GM12801 (cell line): ENCODE data around the gene PSAPL1.

ENCODE experiments used
- TF ChIP-seq, protein P1 (sequence below): IDR thresholded peaks from one replicate; pipeline ENCODE4 v1.5.1; 2011; ENCODE audit warnings: control low read depth; ENCODE audit not compliant: insufficient read length; ENCODE audit errors: extremely low read depth

PSAPL1 gene

DNA sequence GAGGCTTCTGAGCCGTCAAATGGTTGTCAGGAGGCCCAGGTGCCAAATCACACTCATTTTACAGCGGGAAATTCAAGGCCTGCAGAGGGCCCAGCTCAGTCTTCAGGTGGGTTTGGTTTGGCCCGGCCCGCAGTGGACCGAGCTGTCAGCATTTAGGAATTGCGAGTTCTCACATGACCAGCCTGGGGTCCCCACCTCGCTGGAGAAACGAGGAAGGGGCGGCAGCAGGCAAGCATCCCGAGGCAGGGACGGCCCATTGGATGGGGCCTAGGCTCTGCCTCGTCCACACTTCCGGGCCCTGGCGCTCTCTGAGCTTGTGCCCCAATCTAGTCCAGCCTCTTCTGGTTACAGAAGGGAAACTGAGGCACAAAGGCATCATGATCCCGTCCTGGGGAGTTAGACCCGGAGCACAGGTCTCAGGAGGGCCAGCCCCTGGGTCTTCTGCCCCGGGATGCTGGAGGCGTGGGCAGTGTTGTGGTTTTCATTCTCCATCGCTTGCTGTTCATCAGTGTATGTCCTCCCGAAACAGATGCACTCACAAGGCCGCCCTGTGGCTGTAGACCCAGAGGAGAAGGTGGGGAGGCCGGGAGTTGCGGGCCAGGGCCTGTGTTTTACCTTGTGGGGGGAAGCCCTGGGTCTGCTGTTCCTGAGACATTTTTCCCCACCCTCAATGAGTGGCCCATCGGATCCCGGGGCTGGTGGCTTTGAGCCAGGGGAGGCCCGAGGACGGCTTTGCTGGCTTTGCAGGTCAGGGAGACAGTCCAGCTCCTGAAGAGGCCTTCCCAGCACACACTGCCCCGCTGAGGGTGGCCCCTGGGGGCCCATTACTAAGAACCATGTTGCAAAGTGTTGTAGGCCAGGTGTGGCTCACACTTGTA lies 8.9 kb downstream of the PSAPL1 start:
- TF ChIP-seq, protein P1, sequence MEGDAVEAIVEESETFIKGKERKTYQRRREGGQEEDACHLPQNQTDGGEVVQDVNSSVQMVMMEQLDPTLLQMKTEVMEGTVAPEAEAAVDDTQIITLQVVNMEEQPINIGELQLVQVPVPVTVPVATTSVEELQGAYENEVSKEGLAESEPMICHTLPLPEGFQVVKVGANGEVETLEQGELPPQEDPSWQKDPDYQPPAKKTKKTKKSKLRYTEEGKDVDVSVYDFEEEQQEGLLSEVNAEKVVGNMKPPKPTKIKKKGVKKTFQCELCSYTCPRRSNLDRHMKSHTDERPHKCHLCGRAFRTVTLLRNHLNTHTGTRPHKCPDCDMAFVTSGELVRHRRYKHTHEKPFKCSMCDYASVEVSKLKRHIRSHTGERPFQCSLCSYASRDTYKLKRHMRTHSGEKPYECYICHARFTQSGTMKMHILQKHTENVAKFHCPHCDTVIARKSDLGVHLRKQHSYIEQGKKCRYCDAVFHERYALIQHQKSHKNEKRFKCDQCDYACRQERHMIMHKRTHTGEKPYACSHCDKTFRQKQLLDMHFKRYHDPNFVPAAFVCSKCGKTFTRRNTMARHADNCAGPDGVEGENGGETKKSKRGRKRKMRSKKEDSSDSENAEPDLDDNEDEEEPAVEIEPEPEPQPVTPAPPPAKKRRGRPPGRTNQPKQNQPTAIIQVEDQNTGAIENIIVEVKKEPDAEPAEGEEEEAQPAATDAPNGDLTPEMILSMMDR: no peak

GRCh38 chr4:7425124-7425523 lies 9.6 kb downstream of the PSAPL1 start:
- TF ChIP-seq, protein P1: no peak

- TF ChIP-seq, protein P1: no peak
Observed at GRCh38 chr4:7424553-7425111, 10.1 kb downstream of the PSAPL1 start.

DNA sequence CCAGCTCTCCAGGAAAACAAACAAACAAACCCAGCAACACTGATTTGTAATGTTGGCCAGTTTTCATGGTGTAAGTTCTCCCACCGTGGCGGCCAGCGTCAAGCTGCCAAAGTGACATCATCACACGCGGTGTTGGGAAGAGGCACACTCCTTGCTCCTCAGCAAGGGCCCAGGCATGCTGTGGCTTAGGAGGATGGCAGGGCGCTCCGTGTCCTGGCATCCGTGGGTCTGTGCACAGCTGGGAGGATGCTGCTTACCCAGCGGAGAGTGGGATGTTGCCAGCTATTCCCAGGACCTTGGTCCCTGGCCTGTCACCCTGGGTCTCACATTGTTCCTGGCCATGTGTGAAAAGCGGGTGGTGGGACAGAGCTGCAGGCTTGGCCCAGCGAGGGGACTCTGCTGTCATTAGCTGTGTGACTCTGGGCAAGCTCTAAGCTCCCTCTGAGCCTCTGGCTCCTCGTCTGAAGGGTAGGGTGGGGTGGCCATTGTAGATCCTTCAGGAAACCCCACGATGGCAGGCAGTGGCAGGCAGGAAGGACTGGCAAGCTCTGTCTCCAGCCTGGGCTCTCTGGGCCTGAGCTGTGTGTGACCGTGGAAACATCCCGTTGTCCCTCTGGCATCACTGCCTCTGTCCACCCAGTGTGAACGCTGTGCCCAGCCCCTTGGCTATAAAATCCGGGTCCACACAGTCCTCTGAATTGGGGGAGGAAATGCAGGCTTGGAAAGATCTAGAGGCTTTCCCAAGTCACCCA lies 10.8 kb downstream of the PSAPL1 start:
- TF ChIP-seq, protein P1: no peak

DNA sequence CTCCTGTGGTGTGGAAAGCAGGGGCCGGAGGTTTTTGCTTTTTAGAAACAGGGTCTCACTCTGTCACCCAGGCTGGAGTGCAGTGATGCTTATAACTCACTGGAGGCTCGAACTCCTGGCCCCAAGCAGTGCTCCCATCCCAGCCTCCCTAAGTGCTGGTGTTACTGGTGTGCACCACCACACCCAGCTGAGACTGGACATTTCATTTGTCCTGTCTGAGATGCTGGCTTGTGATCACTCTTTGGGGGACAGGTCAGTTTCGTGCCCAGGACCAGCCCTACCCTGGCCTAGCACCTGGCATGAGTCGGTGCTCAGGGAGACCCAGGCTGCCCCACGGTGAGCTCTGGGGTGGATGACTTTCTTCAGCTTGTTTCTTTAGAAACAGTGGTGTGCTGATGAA lies 11.3 kb downstream of the PSAPL1 start:
- TF ChIP-seq, protein P1: no peak

DNA sequence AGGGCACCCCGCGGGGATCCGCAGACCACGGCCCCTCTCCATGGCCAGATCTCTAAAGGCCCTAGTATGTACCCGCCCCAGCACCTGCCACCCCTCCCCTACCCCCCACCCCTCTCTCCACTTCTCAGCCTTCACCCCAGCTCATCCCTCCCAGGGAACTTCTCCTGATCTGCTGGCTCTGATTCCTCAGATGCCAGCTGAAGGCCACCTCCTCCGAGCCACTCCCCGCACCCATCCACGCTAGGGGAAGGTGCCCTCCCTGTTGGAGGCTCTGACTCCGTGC lies 11.9 kb downstream of the PSAPL1 start:
- TF ChIP-seq, protein P1: no peak

DNA sequence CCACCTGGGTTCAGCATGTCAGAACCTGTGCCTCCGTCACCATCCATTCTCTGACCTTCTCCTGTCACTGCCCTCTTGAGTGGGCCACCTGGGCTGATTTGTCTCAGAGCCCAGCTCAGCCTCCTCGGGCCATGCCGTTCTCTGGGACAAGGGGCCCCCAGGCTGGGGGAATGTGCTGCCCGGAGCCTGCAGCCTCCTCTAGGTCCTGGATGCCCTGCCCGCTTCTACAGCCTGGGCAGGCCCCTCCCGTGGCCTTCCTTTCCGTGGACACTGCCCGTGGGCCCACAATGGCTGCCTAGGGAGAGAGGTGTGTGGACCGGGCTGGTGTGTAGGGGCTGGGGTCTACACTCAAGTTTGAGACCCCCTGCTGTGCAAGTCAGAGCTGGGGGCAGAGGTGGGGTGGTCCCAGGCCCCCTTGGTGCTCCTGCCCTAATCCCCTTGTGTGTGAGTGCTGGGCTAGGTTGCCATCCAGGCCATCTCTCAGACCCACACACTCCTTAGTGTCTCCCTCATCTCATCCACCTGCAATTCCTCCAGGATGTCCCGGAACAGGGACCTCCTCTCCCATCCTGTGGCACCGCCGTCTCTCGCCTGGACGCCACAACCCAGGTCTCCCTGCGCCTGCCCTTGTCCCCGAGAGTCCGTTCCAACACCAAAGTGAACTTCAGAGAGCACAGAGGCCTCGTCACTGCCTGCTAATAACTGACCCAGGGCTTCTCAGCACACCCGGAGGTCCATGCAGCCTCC lies 12.4 kb downstream of the PSAPL1 start:
- TF ChIP-seq, protein P1: no peak
